HepG2 (cell line): Measurements from ENCODE around the gene PIGW. TPM values are rescaled to one million over a fixed set of nuclear protein-coding genes. Genes with fewer than 3 reads are reported as not detected.
A peak's percentile ranks its signal among the peaks of the same experiment; 100 is the strongest.

Experiments
- CHD2 ChIP-seq: IDR thresholded peaks from 2 replicates; pipeline ENCODE4 v1.6.1; 2011; ENCODE audit warnings: low read depth, low read length, improper control_type of control experiment
- FLYWCH1 ChIP-seq: sonication (generic); formaldehyde crosslinking; IDR thresholded peaks from 2 replicates; pipeline ENCODE4 v1.8.1; 2023; ENCODE audit warnings: mild to moderate bottlenecking, missing genetic modification reagents
- HBP1 ChIP-seq: IDR thresholded peaks from 2 replicates; pipeline ENCODE4 v1.6.1; 2016; ENCODE audit warnings: low read depth, control low read depth
- MAX ChIP-seq: IDR thresholded peaks from 2 replicates; pipeline ENCODE4 v1.6.1; 2012; ENCODE audit warnings: inconsistent platforms
- MYPOP ChIP-seq: sonication (generic); formaldehyde crosslinking; IDR thresholded peaks from 2 replicates; pipeline ENCODE4 v1.8.1; 2023; ENCODE audit warnings: mild to moderate bottlenecking, moderate library complexity, missing genetic modification reagents
- PBX2 ChIP-seq: IDR thresholded peaks from 2 replicates; pipeline ENCODE4 v1.6.1; 2016; ENCODE audit warnings: control low read depth
- PCBP1 ChIP-seq: fragments of 200-400 bp; formaldehyde crosslinking; IDR thresholded peaks from 2 replicates; pipeline ENCODE4 v1.6.1; 2017; ENCODE audit warnings: mild to moderate bottlenecking, low read depth, low read length, borderline replicate concordance
- SP140L ChIP-seq: sonication (generic); formaldehyde crosslinking; IDR thresholded peaks from 2 replicates; pipeline ENCODE4 v1.4.0; 2020; ENCODE audit warnings: missing genetic modification reagents, borderline replicate concordance
- TAF1 ChIP-seq: sonication (generic); formaldehyde crosslinking; IDR thresholded peaks from 2 replicates; pipeline ENCODE4 v1.4.0; 2020; ENCODE audit warnings: missing genetic modification reagents
- TCF7L2 ChIP-seq: IDR thresholded peaks from 2 replicates; pipeline ENCODE4 v1.6.1; 2011; ENCODE audit warnings: mild to moderate bottlenecking, low read depth, low read length, moderate library complexity
- ZBTB49 ChIP-seq: sonication (generic); formaldehyde crosslinking; IDR thresholded peaks from 2 replicates; pipeline ENCODE4 v1.4.0; 2020; ENCODE audit warnings: missing genetic modification reagents, borderline replicate concordance
- ZBTB7B ChIP-seq: sonication (generic); formaldehyde crosslinking; IDR thresholded peaks from 2 replicates; pipeline ENCODE4 v1.4.0; 2020; ENCODE audit warnings: missing genetic modification reagents
- ZNF160 ChIP-seq: sonication (generic); formaldehyde crosslinking; IDR thresholded peaks from 2 replicates; pipeline ENCODE4 v1.8.0; 2022; ENCODE audit warnings: mild to moderate bottlenecking, inconsistent platforms, missing genetic modification reagents
- ZNF547 ChIP-seq: sonication (generic); formaldehyde crosslinking; IDR thresholded peaks from 2 replicates; pipeline ENCODE4 v1.5.1; 2020; ENCODE audit warnings: mild to moderate bottlenecking, missing genetic modification reagents
- ZNF574 ChIP-seq: sonication (generic); formaldehyde crosslinking; IDR thresholded peaks from 2 replicates; pipeline ENCODE4 v1.4.0; 2020; ENCODE audit warnings: missing genetic modification reagents
- ZNF740 ChIP-seq: sonication (generic); formaldehyde crosslinking; IDR thresholded peaks from 2 replicates; pipeline ENCODE4 v1.4.0; 2020; ENCODE audit warnings: missing genetic modification reagents
- ZNF776 ChIP-seq: sonication (generic); formaldehyde crosslinking; IDR thresholded peaks from 2 replicates; pipeline ENCODE4 v1.4.0; 2020; ENCODE audit warnings: mild to moderate bottlenecking, missing genetic modification reagents
- ZSCAN9 ChIP-seq: IDR thresholded peaks from 2 replicates; pipeline ENCODE4 v1.6.1; 2016; ENCODE audit warnings: borderline replicate concordance
- polyA plus RNA-seq, 8 experiments: library from polyadenylated mRNA; depleted of rRNA in 3 of 8; stranded (reverse) in 7 of 8; unstranded in 1 of 8; fragments of >200 nt; fragmentation: Illumina TruSeq in 4 of 8; extraction: Trizol in 4 of 8; gene quantifications; 2 replicates each; pipeline versions ENCODE4 v1.2.1 to v1.2.3, GENCODE V29; 2011 to 2016; ENCODE audit warnings: low read depth in 4 of 8, missing spikeins in 1 of 8, mixed read lengths in 1 of 8; ENCODE audit not compliant: insufficient read depth in 1 of 8
- total RNA-seq, 5 experiments: library from RNA; depleted of rRNA; stranded (reverse); fragments of >200 nt; fragmentation: Illumina TruSeq; extraction: Trizol; gene quantifications; 2 replicates each; pipeline ENCODE4 v1.2.3, GENCODE V29; 2016; ENCODE audit warnings: low read depth in 1 of 5

The PIGW gene
- total and polyA plus RNA-seq, 2 of the 13 experiments (the other 11 are each of a cell fraction or from before 2014, with no cell fraction given): 9.0 to 24.0 TPM

- peak; percentile 85 for TF ChIP-seq ZNF574 (CRISPR knock-in tag)
- TF ChIP-seq TAF1 (CRISPR knock-in tag): peak; percentile 82
- TF ChIP-seq CHD2: peak; percentile 96
- no peak for TF ChIP-seq ZBTB7B (CRISPR knock-in tag)
- no peak for TF ChIP-seq TCF7L2
- 0 out of 2 replicates have a peak, but pooled peaks have one; percentile 40 for TF ChIP-seq ZBTB49
- TF ChIP-seq ZNF160: no peak
- TF ChIP-seq MYPOP: peak; percentile 80
- TF ChIP-seq ZSCAN9: peak; percentile 43
- 0 out of 2 replicates have a peak, but pooled peaks have one; percentile 4 for TF ChIP-seq PCBP1
- peak; percentile 55; the same call in 1 of the 2 replicates for TF ChIP-seq FLYWCH1
- TF ChIP-seq ZNF547 (CRISPR knock-in tag): no peak
- TF ChIP-seq HBP1: no peak; the same call in 1 of the 2 replicates
- peak; percentile 89 for TF ChIP-seq MAX
- no peak for TF ChIP-seq PBX2
- TF ChIP-seq SP140L (CRISPR knock-in tag): no peak
- TF ChIP-seq ZNF776 (CRISPR knock-in tag): peak; percentile 28; the same call in 1 of the 2 replicates
- TF ChIP-seq ZNF740 (CRISPR knock-in tag): peak; percentile 80
Measured at GRCh38 chr17:36545465-36546417, 11.0 kb downstream of the PIGW start (continued).
